Naive thymus-derived CD4-positive, alpha-beta T cell (primary cell): ENCODE measurements around the gene BRD4. TPM values are rescaled to one million over a fixed set of nuclear protein-coding genes. Genes with fewer than 3 reads are reported as not detected.

Experiments used
- ATAC-seq: fragments of 150-1000 bp; cut with Tn5 transposase; 2 replicates; pipeline ENCODE4 v1.10.0; 2021; ENCODE audit warnings: mild to moderate bottlenecking, moderate library complexity
- CTCF ChIA-PET: fragments of 350-600 bp; sonication (Branson Sonifier 250); formaldehyde crosslinking; loops from one replicate; lab custom pipeline; 2021; ENCODE audit warnings: antibody characterized with exemption; lab: Charles Lee
- POLR2A ChIA-PET: fragments of 350-600 bp; sonication (Branson Sonifier 250); formaldehyde crosslinking; loops from one replicate; lab custom pipeline; 2021; ENCODE audit warnings: antibody characterized with exemption, inconsistent platforms; lab: Charles Lee
- DNase-seq, 9 donors: peaks; one replicate each; pipeline versions ENCODE4 v3.0.0 to v3.0.0-alpha.2; 2020 to 2022; ENCODE audit warnings: mixed read lengths in 1 of 9
- H3K27ac ChIP-seq: one replicate; pipeline ENCODE4 v1.7.0; 2013; ENCODE audit warnings: mild to moderate bottlenecking, low read depth, low read length, moderate library complexity
- H3K27me3 ChIP-seq, 2 donors: one replicate each; pipeline ENCODE4 v1.7.0; 2013; ENCODE audit warnings: low read length in 2 of 2, mild to moderate bottlenecking in 2 of 2, moderate library complexity in 2 of 2; ENCODE audit not compliant: control insufficient read depth in 2 of 2, insufficient read depth in 2 of 2
- H3K36me3 ChIP-seq, 3 experiments: 1 replicate in 2 of 3; 2 replicates in 1 of 3; pipeline ENCODE4 v1.7.0; 2013; ENCODE audit warnings: low read length in 3 of 3, mild to moderate bottlenecking in 3 of 3, moderate library complexity in 1 of 3; ENCODE audit not compliant: insufficient read depth in 3 of 3, control insufficient read depth in 2 of 3
- H3K4me1 ChIP-seq, 2 donors: one replicate each; pipeline ENCODE4 v1.7.0; 2013; ENCODE audit warnings: low read length in 2 of 2, mild to moderate bottlenecking in 2 of 2, moderate library complexity in 1 of 2; ENCODE audit not compliant: control insufficient read depth in 2 of 2, insufficient read depth in 2 of 2
- H3K4me3 ChIP-seq: 2 replicates; pipeline ENCODE4 v1.7.0; 2013; ENCODE audit warnings: mild to moderate bottlenecking, low read length
- H3K9me3 ChIP-seq, 3 experiments: 1 replicate in 2 of 3; 2 replicates in 1 of 3; pipeline ENCODE4 v1.7.0; 2013; ENCODE audit warnings: low read length in 3 of 3; ENCODE audit not compliant: control insufficient read depth in 2 of 3
- H3K27ac Mint-ChIP-seq, 9 donors: one replicate each; pipeline ENCODE4 v1.8.0; 2020 to 2022; ENCODE audit warnings: mixed read lengths in 9 of 9, mild to moderate bottlenecking in 8 of 9, moderate library complexity in 5 of 9, inconsistent platforms in 2 of 9
- H3K27me3 Mint-ChIP-seq, 5 donors: one replicate each; pipeline ENCODE4 v1.8.0; 2021 to 2022; ENCODE audit warnings: mixed read lengths in 5 of 5, mild to moderate bottlenecking in 1 of 5
- H3K36me3 Mint-ChIP-seq, 5 donors: one replicate each; pipeline ENCODE4 v1.8.0; 2020 to 2022; ENCODE audit warnings: mixed read lengths in 5 of 5, mild to moderate bottlenecking in 3 of 5, inconsistent platforms in 1 of 5
- H3K4me1 Mint-ChIP-seq, 7 donors: one replicate each; pipeline ENCODE4 v1.8.0; 2020 to 2022; ENCODE audit warnings: mixed read lengths in 7 of 7, mild to moderate bottlenecking in 3 of 7, inconsistent platforms in 1 of 7
- H3K4me3 Mint-ChIP-seq, 10 donors: one replicate each; pipeline ENCODE4 v1.8.0; 2020 to 2022; ENCODE audit warnings: mild to moderate bottlenecking in 10 of 10, mixed read lengths in 10 of 10, moderate library complexity in 6 of 10, inconsistent platforms in 2 of 10
- H3K9me3 Mint-ChIP-seq, 11 donors: one replicate each; pipeline ENCODE4 v1.8.0; 2020 to 2022; ENCODE audit warnings: mixed read lengths in 11 of 11, mild to moderate bottlenecking in 4 of 11, inconsistent platforms in 1 of 11, moderate library complexity in 1 of 11
- intact Hi-C, 2 donors: fragments of 100-400 bp; cut with micrococcal nuclease; formaldehyde crosslinking; loops; one replicate each; pipeline ENCODE4 v1.15.1; 2023
- polyA plus RNA-seq, 2 donors: library from polyadenylated mRNA; unstranded; fragments of 300-500 nt; fragmentation: Illumina TruSeq; gene quantifications; one replicate each; pipeline ENCODE4 v1.2.3, GENCODE V29; 2021
- total RNA-seq, 6 experiments: library from RNA in 5 of 6; stranded (reverse) in 5 of 6; gene quantifications; 1 replicate in 5 of 6; 2 replicates in 1 of 6; pipeline ENCODE4 v1.2.3 and lab custom pipeline; 2021 to 2026

Gene BRD4
- total and polyA plus RNA-seq, 7 experiments from 2014 or later, result 10.5 to 168 (median 113) TPM

- no peaks in the 10 kb centered on the region for H3K27me3 Mint-ChIP-seq
- H3K36me3 Mint-ChIP-seq, result peaks cover 0 to 6% (median 0%) of the 10 kb centered on the region in 5 donors
- no peak for DNase-seq
- peak overlapping the region; percentile 2 to 81 (median 60) for H3K27ac Mint-ChIP-seq
- H3K4me3 Mint-ChIP-seq, result peak overlapping the region in 9 of 10 donors; percentile 45 to 94 (median 74)
- intact Hi-C loops, result no loop called here
- H3K27me3 ChIP-seq, result no peaks in the 10 kb centered on the region
- peak; percentile 52 for ATAC-seq
- ChIA-PET CTCF (interaction anchor here (1.0 kb wide), 1 partner anchor 33 kb away, joined by 3 read pairs; no protein-coding TSS in a partner anchor), POLR2A (no interaction called here)
- H3K9me3 ChIP-seq, result no peaks in the 10 kb centered on the region
- peaks cover 73 to 97% (median 92%) of the 10 kb centered on the region in 7 donors for H3K4me1 Mint-ChIP-seq
- peaks cover 0 to 2% (median 0%) of the 10 kb centered on the region in 11 donors for H3K9me3 Mint-ChIP-seq
- peaks cover 72 to 76% of the 10 kb centered on the region in 2 donors for H3K4me1 ChIP-seq
- no peaks in the 10 kb centered on the region for H3K36me3 ChIP-seq
- no peak overlapping the region for H3K4me3 ChIP-seq
- peak overlapping the region; percentile 5 for H3K27ac ChIP-seq
Observed at GRCh38 chr19:15323496-15324235, 8.7 kb downstream of the BRD4 start.

GRCh38 chr19:15321739-15322138 lies 10.6 kb downstream of the BRD4 start:
- no peaks in the 10 kb centered on the region for H3K9me3 ChIP-seq
- H3K27ac ChIP-seq, result no peak overlapping the region
- ATAC-seq, result no peak
- Mint-ChIP-seq H3K36me3 (peaks cover 0 to 6% (median 3%) of the 10 kb centered on the region in 5 donors), H3K9me3 (no peaks in the 10 kb centered on the region), H3K4me1 (peaks cover 78 to 97% (median 92%) of the 10 kb centered on the region in 7 donors), H3K4me3 (peak overlapping the region in 9 of 10 donors; percentile 45 to 82 (median 66)), H3K27me3 (no peaks in the 10 kb centered on the region), H3K27ac (peak overlapping the region in 7 of 9 donors; percentile 21 to 72 (median 34))
- DNase-seq, result no peak
- POLR2A ChIA-PET, result no interaction called here
- no peak overlapping the region for H3K4me3 ChIP-seq
- H3K36me3 ChIP-seq, result no peaks in the 10 kb centered on the region
- H3K4me1 ChIP-seq, result peaks cover 76 to 81% of the 10 kb centered on the region in 2 donors
- H3K27me3 ChIP-seq, result no peaks in the 10 kb centered on the region
- intact Hi-C loops, result no loop called here
- CTCF ChIA-PET, result no interaction called here

DNA sequence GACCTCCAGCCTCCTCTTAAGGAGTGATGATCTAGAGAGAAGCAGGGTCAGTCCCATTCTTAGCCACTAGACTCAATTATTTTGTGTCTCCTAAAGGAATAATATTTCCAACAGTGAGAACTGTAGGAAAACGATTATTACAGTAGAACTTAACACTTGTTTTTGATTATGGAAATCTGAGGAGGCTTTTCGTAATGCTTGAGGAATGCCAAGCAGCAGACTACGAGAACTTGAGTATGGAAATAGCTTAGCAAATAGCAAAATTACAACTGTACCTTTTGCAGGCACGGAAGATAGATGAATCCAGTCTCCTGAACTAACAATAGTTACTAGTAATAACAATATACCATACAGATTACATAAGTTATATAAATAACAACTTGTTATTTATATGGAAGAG lies 12.2 kb downstream of the BRD4 start:
- ChIA-PET CTCF (no interaction called here), POLR2A (no interaction called here)
- Histone ChIP-seq H3K36me3 (no peaks in the 10 kb centered on the region), H3K27ac (peak overlapping the region; percentile 0), H3K4me3 (no peak overlapping the region), H3K27me3 (no peaks in the 10 kb centered on the region), H3K9me3 (no peaks in the 10 kb centered on the region), H3K4me1 (peaks cover 72 to 73% of the 10 kb centered on the region in 2 donors)
- H3K9me3 Mint-ChIP-seq, result no peaks in the 10 kb centered on the region
- no peak for ATAC-seq
- peak overlapping the region in 6 of 9 donors; percentile 52 to 81 (median 62) for H3K27ac Mint-ChIP-seq
- H3K27me3 Mint-ChIP-seq, result no peaks in the 10 kb centered on the region
- peak overlapping the region in 8 of 10 donors; percentile 49 to 77 (median 58) for H3K4me3 Mint-ChIP-seq
- intact Hi-C loops, result no loop called here
- DNase-seq, result no peak
- H3K36me3 Mint-ChIP-seq, result peaks cover 0 to 6% (median 3%) of the 10 kb centered on the region in 5 donors
- H3K4me1 Mint-ChIP-seq, result peaks cover 79 to 96% (median 87%) of the 10 kb centered on the region in 7 donors

DNA sequence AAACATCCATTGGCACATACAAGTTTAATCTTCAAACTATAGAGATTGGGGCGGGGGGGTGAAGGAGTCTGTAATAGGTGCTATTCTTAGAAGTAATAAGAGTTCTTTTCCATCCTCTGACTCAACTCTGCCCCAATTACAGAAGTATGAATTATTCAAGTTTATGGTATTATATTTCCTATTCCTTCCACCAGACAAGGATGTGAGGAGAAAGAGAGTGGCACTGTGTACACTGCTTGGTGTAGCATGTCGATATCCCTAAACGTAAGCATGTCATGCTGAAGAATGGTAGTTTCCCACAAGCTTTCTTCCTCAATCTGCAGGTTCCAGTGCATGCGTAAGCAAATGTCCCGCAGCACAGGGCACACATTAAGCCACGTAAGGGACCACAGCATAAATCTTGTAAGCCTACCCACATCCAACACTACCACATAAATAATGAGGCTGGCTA lies 14.1 kb downstream of the BRD4 start:
- peaks cover 0 to 4% (median 2%) of the 10 kb centered on the region in 5 donors for H3K36me3 Mint-ChIP-seq
- H3K4me3 Mint-ChIP-seq, result peak overlapping the region in 9 of 10 donors; percentile 42 to 84 (median 72)
- DNase-seq, result peak in 4 of 9 donors; percentile 28 to 46 (median 38)
- H3K36me3 ChIP-seq, result no peaks in the 10 kb centered on the region
- intact Hi-C loops, result loop anchor here in 1 of 2 donors (2.0 kb wide), 1 partner anchor 13 kb away; no protein-coding TSS in a partner anchor
- no peaks in the 10 kb centered on the region for H3K9me3 ChIP-seq
- H3K4me1 Mint-ChIP-seq, result peaks cover 72 to 95% (median 85%) of the 10 kb centered on the region in 7 donors
- peaks cover 60 to 66% of the 10 kb centered on the region in 2 donors for H3K4me1 ChIP-seq
- H3K4me3 ChIP-seq, result no peak overlapping the region
- H3K27me3 ChIP-seq, result no peaks in the 10 kb centered on the region
- ChIA-PET POLR2A (interaction anchor here (1.2 kb wide), 1 partner anchor 8 kb away, joined by 4 read pairs; no protein-coding TSS in a partner anchor), CTCF (interaction anchor here (0.6 kb wide), 1 partner anchor 18 kb away, joined by 3 read pairs; no protein-coding TSS in a partner anchor)
- peak overlapping the region; percentile 12 to 85 (median 75) for H3K27ac Mint-ChIP-seq
- peak overlapping the region; percentile 39 for H3K27ac ChIP-seq
- no peaks in the 10 kb centered on the region for H3K9me3 Mint-ChIP-seq
- H3K27me3 Mint-ChIP-seq, result no peaks in the 10 kb centered on the region
- ATAC-seq, result peak; percentile 84

- peak overlapping the region; percentile 39 for H3K27ac ChIP-seq
- H3K27me3 ChIP-seq, result no peaks in the 10 kb centered on the region
- ATAC-seq (no peak), DNase-seq (no peak)
- peak overlapping the region; percentile 12 to 85 (median 75) for H3K27ac Mint-ChIP-seq
- ChIA-PET POLR2A (interaction anchor here (0.6 to 2.0 kb wide), 5 partner anchors 8 to 163 kb away, joined by 3 to 6 read pairs (median 4); partner anchors contain the start of gene BRD4), CTCF (interaction anchor here (0.6 kb wide), 1 partner anchor 1246 kb away, joined by 3 read pairs; no protein-coding TSS in a partner anchor)
- H3K27me3 Mint-ChIP-seq, result no peaks in the 10 kb centered on the region
- H3K9me3 Mint-ChIP-seq, result no peaks in the 10 kb centered on the region
- H3K36me3 Mint-ChIP-seq, result peaks cover 0 to 3% (median 0%) of the 10 kb centered on the region in 5 donors
- peaks cover 58 to 69% of the 10 kb centered on the region in 2 donors for H3K4me1 ChIP-seq
- intact Hi-C loops, result loop anchor here in 1 of 2 donors (2.0 kb wide), 1 partner anchor 13 kb away; no protein-coding TSS in a partner anchor
- H3K4me1 Mint-ChIP-seq, result peaks cover 74 to 94% (median 82%) of the 10 kb centered on the region in 7 donors
- no peaks in the 10 kb centered on the region for H3K36me3 ChIP-seq
- no peak overlapping the region for H3K4me3 ChIP-seq
- peak overlapping the region; percentile 69 to 84 (median 73) for H3K4me3 Mint-ChIP-seq
- no peaks in the 10 kb centered on the region for H3K9me3 ChIP-seq
Observed at GRCh38 chr19:15317392-15318071, 14.8 kb downstream of the BRD4 start.

DNA sequence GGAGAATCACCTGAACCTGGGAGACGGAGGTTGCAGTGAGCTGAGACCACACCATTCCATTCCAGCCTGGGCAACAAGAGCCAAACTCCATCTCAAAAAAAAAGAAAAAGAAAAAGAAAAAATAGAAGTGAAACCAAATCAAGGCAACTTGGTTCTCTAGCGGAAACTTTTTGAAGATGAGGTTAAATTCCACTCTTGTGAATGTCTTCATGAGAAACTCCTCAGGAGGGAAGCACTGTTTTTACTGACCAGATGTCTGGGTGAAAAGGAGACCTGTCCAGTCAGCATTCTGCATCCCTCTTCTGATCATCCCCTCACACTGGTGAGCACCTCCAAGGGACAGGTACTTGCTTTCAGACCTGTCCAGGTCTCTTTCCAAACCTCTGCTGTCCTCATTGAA lies 15.8 kb downstream of the BRD4 start:
- no peaks in the 10 kb centered on the region for H3K36me3 ChIP-seq
- no peaks in the 10 kb centered on the region for H3K27me3 ChIP-seq
- Mint-ChIP-seq H3K27me3 (no peaks in the 10 kb centered on the region), H3K9me3 (no peaks in the 10 kb centered on the region), H3K4me3 (peak overlapping the region; percentile 69 to 84 (median 73)), H3K36me3 (peaks cover 0 to 6% (median 0%) of the 10 kb centered on the region in 5 donors), H3K27ac (peak overlapping the region; percentile 21 to 85 (median 71)), H3K4me1 (peaks cover 72 to 96% (median 82%) of the 10 kb centered on the region in 7 donors)
- DNase-seq, result peak in 1 of 9 donors; percentile 28
- no peaks in the 10 kb centered on the region for H3K9me3 ChIP-seq
- no peak for ATAC-seq
- ChIA-PET POLR2A (interaction anchor here (0.8 to 2.0 kb wide), 2 partner anchors 14 to 16 kb away, joined by 3 to 6 read pairs; partner anchors contain the start of gene BRD4), CTCF (no interaction called here)
- intact Hi-C loops, result no loop called here
- H3K27ac ChIP-seq, result peak overlapping the region; percentile 37
- no peak overlapping the region for H3K4me3 ChIP-seq
- peaks cover 50 to 69% of the 10 kb centered on the region in 2 donors for H3K4me1 ChIP-seq
